HepG2 (cell line): ENCODE results near the gene PPP1R9B. TPM values are rescaled to one million over a fixed set of nuclear protein-coding genes. Genes with fewer than 3 reads are reported as not detected.

Experiments used
- ATAC-seq: fragments of 200-7000 bp; cut with Tn5 transposase; 3 replicates; pipeline ENCODE4 v1.9.1; 2020; ENCODE audit warnings: mild to moderate bottlenecking, moderate library complexity
- BruUV-seq: library from RNA; stranded (reverse); fragments of 400-500 nt; replicated peaks from 2 replicates; lab custom pipeline; 2021; lab: Mats Ljungman, UMichigan
- CTCF ChIA-PET: fragments of 300-600 bp; formaldehyde crosslinking; extraction: SDS; loops from one replicate; lab custom pipeline; 2021; ENCODE audit warnings: low total read pairs, inconsistent platforms, low intra/inter-chr PET ratio; lab: Yijun Ruan, JAX
- POLR2A ChIA-PET: fragments of 350-600 bp; sonication (Branson Sonifier 250); formaldehyde crosslinking; loops from one replicate; lab custom pipeline; 2020; ENCODE audit warnings: antibody characterized with exemption, inconsistent platforms; lab: Yijun Ruan, JAX
- DNase-seq: peaks from one replicate; pipeline ENCODE4 v3.0.0-alpha.2; 2015; ENCODE audit warnings: low spot score
- FAIRE-seq: peaks from 3 replicates; lab custom pipeline; 2011; peaks lifted over from hg19 to GRCh38; lab: Jason Lieb, UNC
- H2AFZ ChIP-seq: one replicate; pipeline ENCODE4 v1.6.1; 2011; ENCODE audit warnings: low read length, inconsistent platforms
- H3K27ac ChIP-seq: fragments of 300-600 bp; 3 replicates; pipeline ENCODE4 v1.8.0; 2011; ENCODE audit warnings: mixed run types, mild to moderate bottlenecking, mixed read lengths, low read length, inconsistent platforms; ENCODE audit not compliant: insufficient read depth; ENCODE audit errors: extremely low read length
- H3K27me3 ChIP-seq, 2 experiments: fragments of 200-600 bp in 1 of 2; 2 replicates in 1 of 2; 3 replicates in 1 of 2; pipeline versions ENCODE4 v1.6.0 to v1.8.0; 2011; ENCODE audit warnings: low read length in 2 of 2, mild to moderate bottlenecking in 2 of 2, moderate library complexity in 2 of 2, inconsistent platforms in 1 of 2; ENCODE audit not compliant: insufficient read depth in 2 of 2, control insufficient read depth in 1 of 2
- H3K36me3 ChIP-seq, 2 experiments: fragments of 200-600 bp in 1 of 2; replicated peaks in 1 of 2; 2 replicates in 1 of 2; 3 replicates in 1 of 2; pipeline versions ENCODE4 v1.5.1 to v1.8.0; 2011; ENCODE audit warnings: low read length in 2 of 2, inconsistent platforms in 1 of 2; ENCODE audit not compliant: insufficient read depth in 2 of 2, control insufficient read depth in 1 of 2
- H3K4me1 ChIP-seq: 2 replicates; pipeline ENCODE4 v1.5.1; 2012; ENCODE audit warnings: low read length, inconsistent platforms; ENCODE audit not compliant: insufficient read depth
- H3K4me2 ChIP-seq: 2 replicates; pipeline ENCODE4 v1.6.0; 2011; ENCODE audit warnings: low read depth, low read length, inconsistent platforms
- H3K4me3 ChIP-seq, 3 experiments: fragments of 200-600 bp in 1 of 3; sonication (generic), shearing (Covaris generic) in 1 of 3; replicated peaks in 1 of 3; 2 replicates each; pipeline ENCODE4 v1.5.1; 2011 to 2016; ENCODE audit warnings: low read length in 3 of 3, inconsistent platforms in 2 of 3, low read depth in 2 of 3, mild to moderate bottlenecking in 2 of 3, control low read depth in 1 of 3, mixed read lengths in 1 of 3; ENCODE audit not compliant: insufficient read depth in 1 of 3
- H3K79me2 ChIP-seq: one replicate; pipeline ENCODE4 v1.6.1; 2011; ENCODE audit warnings: low read length, inconsistent platforms; ENCODE audit not compliant: insufficient read depth
- H3K9ac ChIP-seq: 2 replicates; pipeline ENCODE4 v1.6.0; 2011; ENCODE audit warnings: mild to moderate bottlenecking, low read depth, low read length, inconsistent platforms; ENCODE audit not compliant: insufficient read depth
- H3K9me3 ChIP-seq: 2 replicates; pipeline ENCODE4 v1.5.1; 2012; ENCODE audit warnings: mild to moderate bottlenecking, low read length
- H4K20me1 ChIP-seq: 2 replicates; pipeline ENCODE4 v1.6.0; 2011; ENCODE audit warnings: inconsistent platforms, mild to moderate bottlenecking, low read length, moderate library complexity; ENCODE audit not compliant: insufficient read depth
- HNRNPK ChIP-seq: fragments of 200-400 bp; formaldehyde crosslinking; IDR thresholded peaks from 2 replicates; pipeline ENCODE4 v1.6.1; 2018; ENCODE audit warnings: low read length, low read depth, moderate library complexity, mild to moderate bottlenecking; ENCODE audit not compliant: poor library complexity, severe bottlenecking
- SOX5 ChIP-seq: IDR thresholded peaks from 2 replicates; pipeline ENCODE4 v1.6.1; 2016; ENCODE audit warnings: borderline replicate concordance
- ZNF629 ChIP-seq: sonication (generic); formaldehyde crosslinking; conservative IDR thresholded peaks from 2 replicates; pipeline ENCODE4 v1.5.0; 2020; ENCODE audit warnings: missing genetic modification reagents
- WGBS: methylation state at CpG from one replicate; pipeline ENCODE4 v1.1.6; 2017; ENCODE audit warnings: low lambda C conversion rate; 5-methylcytosine and 5-hydroxymethylcytosine counted together
- in situ Hi-C: cut with HindIII; loops from 2 replicates; pipeline ENCODE4 v1.10.0; 2017; ENCODE audit warnings: low pct_unique_long_range_greater_than_20kb; ENCODE audit not compliant: extremely low pct_ligation_motif_present
- intact Hi-C: fragments of 100-400 bp; cut with micrococcal nuclease; formaldehyde crosslinking; loops from one replicate; pipeline ENCODE4 v1.10.0; 2022; ENCODE audit not compliant: unreplicated experiment
- polyA plus RNA-seq, 8 experiments: library from polyadenylated mRNA; depleted of rRNA in 3 of 8; stranded (reverse) in 7 of 8; unstranded in 1 of 8; fragments of >200 nt; fragmentation: Illumina TruSeq in 4 of 8; extraction: Trizol in 4 of 8; gene quantifications; 2 replicates each; pipeline versions ENCODE4 v1.2.1 to v1.2.3, GENCODE V29; 2011 to 2016; ENCODE audit warnings: low read depth in 4 of 8, missing spikeins in 1 of 8, mixed read lengths in 1 of 8; ENCODE audit not compliant: insufficient read depth in 1 of 8
- total RNA-seq, 5 experiments: library from RNA; depleted of rRNA; stranded (reverse); fragments of >200 nt; fragmentation: Illumina TruSeq; extraction: Trizol; gene quantifications; 2 replicates each; pipeline ENCODE4 v1.2.3, GENCODE V29; 2016; ENCODE audit warnings: low read depth in 1 of 5
- TF ChIP-seq, protein P1 (sequence below): sonication (generic); formaldehyde crosslinking; IDR thresholded peaks from 2 replicates; pipeline ENCODE4 v1.8.0; 2022; ENCODE audit warnings: mild to moderate bottlenecking, missing genetic modification reagents, borderline replicate concordance
- TF ChIP-seq, protein P2 (sequence below): sonication (generic); formaldehyde crosslinking; IDR thresholded peaks from 2 replicates; pipeline ENCODE4 v1.8.0; 2022; ENCODE audit warnings: missing genetic modification reagents, low read depth, mild to moderate bottlenecking, borderline replicate concordance
- TF ChIP-seq, protein P3 (sequence below): sonication (generic); formaldehyde crosslinking; IDR thresholded peaks from 2 replicates; pipeline ENCODE4 v1.5.0; 2020; ENCODE audit warnings: missing genetic modification reagents

PPP1R9B gene
- total and polyA plus RNA-seq, 2 of the 13 experiments (the other 11 are each of a cell fraction or from before 2014, with no cell fraction given): 9.4 to 15.8 TPM

DNA sequence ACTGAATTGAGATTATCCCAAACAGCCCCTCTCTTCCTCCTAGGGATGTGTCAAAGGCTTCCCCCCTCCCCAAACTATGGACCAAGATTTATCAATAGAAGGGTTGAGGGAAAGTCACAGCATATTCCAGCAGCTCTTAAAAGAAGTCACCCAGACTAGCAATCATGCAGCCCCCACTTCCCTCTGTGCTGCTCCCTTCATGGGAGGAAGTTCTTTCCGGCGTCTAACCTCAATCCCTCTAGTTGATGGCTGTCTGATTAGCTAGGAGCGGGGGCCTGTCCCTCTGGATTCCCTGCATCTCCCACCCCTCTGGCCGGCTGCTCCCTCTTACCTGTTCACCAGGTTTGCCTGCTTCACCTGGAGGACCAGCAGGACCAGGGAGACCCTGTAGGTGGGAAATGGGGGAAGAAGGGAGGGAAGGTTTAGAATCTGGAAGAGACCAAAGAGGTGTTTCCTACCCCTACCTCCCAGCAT, 41.7 kb upstream of the PPP1R9B start:
- 43% methylated on average over 4 of the region's 4 CpGs for WGBS
- intact Hi-C loops: no loop called here
- FAIRE-seq: no peak

DNA sequence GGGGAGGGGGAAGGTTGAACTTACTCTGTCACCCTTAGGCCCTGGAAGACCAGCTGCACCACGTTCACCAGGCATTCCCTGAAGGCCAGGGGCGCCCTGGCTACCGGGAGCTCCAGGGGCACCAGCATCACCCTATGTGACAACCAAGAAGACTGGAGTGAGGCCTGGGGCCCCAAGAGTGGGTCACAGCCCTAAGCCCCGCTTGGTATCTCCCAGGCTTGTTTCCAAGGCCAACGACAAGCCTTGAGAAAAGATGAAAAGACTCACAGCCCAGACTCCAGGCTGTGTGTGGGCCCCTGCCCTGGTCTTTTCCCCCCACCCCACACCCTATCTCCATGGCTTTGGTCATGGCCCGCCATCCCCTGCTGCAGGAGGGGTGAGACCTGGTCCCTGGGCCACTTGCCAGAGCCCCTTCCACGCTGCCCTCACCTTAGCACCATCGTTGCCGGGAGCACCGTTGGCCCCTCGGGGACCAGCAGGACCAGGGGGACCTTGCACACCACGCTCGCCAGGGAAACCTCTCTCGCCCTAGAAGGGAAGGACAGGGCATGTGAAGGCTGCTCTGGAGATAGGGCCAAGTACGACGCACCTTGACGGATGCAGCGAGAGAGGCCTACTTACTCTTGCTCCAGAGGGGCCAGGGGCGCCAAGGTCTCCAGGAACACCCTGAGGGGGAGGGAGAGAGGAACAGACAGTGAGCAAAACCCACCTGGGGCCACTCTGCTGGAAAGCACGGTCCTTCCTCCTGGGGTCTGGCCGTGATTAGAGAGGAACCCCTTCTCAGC, 41.1 kb upstream of the PPP1R9B start:
- BruUV-seq: no TSS peak
- in situ Hi-C loops (no loop called here), intact Hi-C loops (no loop called here)
- no peak for FAIRE-seq
- ChIA-PET POLR2A (no interaction called here), CTCF (no interaction called here)
- H3K9me3 ChIP-seq: no peaks in the 10 kb centered on the region
- no peak overlapping the region for H2AFZ ChIP-seq
- WGBS: 25% methylated on average over 18 of the region's 21 CpGs
- H4K20me1 ChIP-seq: no peaks in the 10 kb centered on the region
- H3K4me3 ChIP-seq: no peak overlapping the region
- no peaks in the 10 kb centered on the region for H3K4me1 ChIP-seq
- no peak overlapping the region for H3K9ac ChIP-seq
- no peak overlapping the region for H3K4me2 ChIP-seq
- H3K79me2 ChIP-seq: no peaks in the 10 kb centered on the region
- peaks cover 25 to 100% of the 10 kb centered on the region in 2 experiments for H3K27me3 ChIP-seq
- H3K27ac ChIP-seq: no peak overlapping the region
- no peak for ATAC-seq
- DNase-seq: no peak
- H3K36me3 ChIP-seq: no peaks in the 10 kb centered on the region
- TF ChIP-seq, protein P1, sequence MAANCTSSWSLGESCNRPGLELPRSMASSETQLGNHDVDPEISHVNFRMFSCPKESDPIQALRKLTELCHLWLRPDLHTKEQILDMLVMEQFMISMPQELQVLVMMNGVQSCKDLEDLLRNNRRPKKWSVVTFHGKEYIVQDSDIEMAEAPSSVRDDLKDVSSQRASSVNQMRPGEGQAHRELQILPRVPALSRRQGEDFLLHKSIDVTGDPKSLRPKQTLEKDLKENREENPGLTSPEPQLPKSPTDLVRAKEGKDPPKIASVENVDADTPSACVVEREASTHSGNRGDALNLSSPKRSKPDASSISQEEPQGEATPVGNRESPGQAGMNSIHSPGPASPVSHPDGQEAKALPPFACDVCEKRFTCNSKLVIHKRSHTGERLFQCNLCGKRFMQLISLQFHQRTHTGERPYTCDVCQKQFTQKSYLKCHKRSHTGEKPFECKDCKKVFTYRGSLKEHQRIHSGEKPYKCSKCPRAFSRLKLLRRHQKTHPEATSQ (CRISPR knock-in tag): no peak
- no peak for TF ChIP-seq ZNF629 (CRISPR knock-in tag)
- TF ChIP-seq, protein P2, sequence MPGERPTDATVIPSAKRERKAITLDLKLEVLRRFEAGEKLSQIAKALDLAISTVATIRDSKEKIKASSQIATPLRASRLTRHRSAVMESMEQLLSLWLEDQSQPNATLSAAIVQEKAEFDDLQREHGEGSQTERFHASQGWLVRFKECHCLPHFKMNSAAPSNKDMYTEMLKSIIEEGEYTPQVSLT (CRISPR knock-in tag): no peak

More for the DNA sequence above, 41.7 kb upstream of the PPP1R9B start:
- peaks cover 27 to 100% of the 10 kb centered on the region in 2 experiments for H3K27me3 ChIP-seq
- no peak for DNase-seq
- H3K27ac ChIP-seq: no peak overlapping the region
- ChIA-PET CTCF (no interaction called here), POLR2A (no interaction called here)
- no peak overlapping the region for H3K4me2 ChIP-seq
- in situ Hi-C loops: no loop called here
- H4K20me1 ChIP-seq: no peaks in the 10 kb centered on the region
- no peak for ATAC-seq
- H2AFZ ChIP-seq: no peak overlapping the region
- no peak overlapping the region for H3K9ac ChIP-seq
- no peak overlapping the region for H3K4me3 ChIP-seq
- H3K36me3 ChIP-seq: no peaks in the 10 kb centered on the region
- H3K79me2 ChIP-seq: no peaks in the 10 kb centered on the region
- no peaks in the 10 kb centered on the region for H3K4me1 ChIP-seq
- no TSS peak for BruUV-seq
- TF ChIP-seq HNRNPK (no peak), SOX5 (CRISPR knock-in tag) (no peak)
- TF ChIP-seq, protein P3, sequence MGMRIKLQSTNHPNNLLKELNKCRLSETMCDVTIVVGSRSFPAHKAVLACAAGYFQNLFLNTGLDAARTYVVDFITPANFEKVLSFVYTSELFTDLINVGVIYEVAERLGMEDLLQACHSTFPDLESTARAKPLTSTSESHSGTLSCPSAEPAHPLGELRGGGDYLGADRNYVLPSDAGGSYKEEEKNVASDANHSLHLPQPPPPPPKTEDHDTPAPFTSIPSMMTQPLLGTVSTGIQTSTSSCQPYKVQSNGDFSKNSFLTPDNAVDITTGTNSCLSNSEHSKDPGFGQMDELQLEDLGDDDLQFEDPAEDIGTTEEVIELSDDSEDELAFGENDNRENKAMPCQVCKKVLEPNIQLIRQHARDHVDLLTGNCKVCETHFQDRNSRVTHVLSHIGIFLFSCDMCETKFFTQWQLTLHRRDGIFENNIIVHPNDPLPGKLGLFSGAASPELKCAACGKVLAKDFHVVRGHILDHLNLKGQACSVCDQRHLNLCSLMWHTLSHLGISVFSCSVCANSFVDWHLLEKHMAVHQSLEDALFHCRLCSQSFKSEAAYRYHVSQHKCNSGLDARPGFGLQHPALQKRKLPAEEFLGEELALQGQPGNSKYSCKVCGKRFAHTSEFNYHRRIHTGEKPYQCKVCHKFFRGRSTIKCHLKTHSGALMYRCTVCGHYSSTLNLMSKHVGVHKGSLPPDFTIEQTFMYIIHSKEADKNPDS (CRISPR knock-in tag): no peak
- TF ChIP-seq, all 625 proteins: peak for 0
- no peaks in the 10 kb centered on the region for H3K9me3 ChIP-seq
